Spleen (tissue), 11 donors: ENCODE measurements around the gene FOXP1. TPM values are rescaled to one million over a fixed set of nuclear protein-coding genes. Genes with fewer than 3 reads are reported as not detected.

ENCODE experiments used
- DNase-seq: peaks from one replicate; pipeline ENCODE4 v3.0.0-alpha.2; 2020
- H3K27ac ChIP-seq, 8 donors: fragments of 200-600 bp; sonication (generic) in 7 of 8; 1 replicate in 4 of 8; 2 replicates in 4 of 8; pipeline versions ENCODE4 v1.5.0 to v1.8.0; 2016 to 2021; ENCODE audit warnings: inconsistent platforms in 4 of 8, mild to moderate bottlenecking in 4 of 8, moderate library complexity in 1 of 8
- H3K27me3 ChIP-seq, 7 donors: fragments of 200-600 bp; sonication (generic) in 6 of 7; replicated peaks in 1 of 7; 1 replicate in 4 of 7; 2 replicates in 3 of 7; pipeline versions ENCODE4 v1.5.0 to v1.8.0; 2016 to 2021; ENCODE audit warnings: inconsistent platforms in 3 of 7, mild to moderate bottlenecking in 1 of 7
- H3K36me3 ChIP-seq, 6 donors: fragments of 200-600 bp; sonication (generic) in 5 of 6; 1 replicate in 4 of 6; 2 replicates in 2 of 6; pipeline versions ENCODE4 v1.5.0 to v1.8.0; 2016 to 2021; ENCODE audit warnings: inconsistent platforms in 2 of 6
- H3K4me1 ChIP-seq, 6 donors: fragments of 200-600 bp; sonication (generic) in 5 of 6; 1 replicate in 3 of 6; 2 replicates in 3 of 6; pipeline versions ENCODE4 v1.5.0 to v1.8.0; 2016 to 2021; ENCODE audit warnings: inconsistent platforms in 3 of 6
- H3K4me3 ChIP-seq, 8 donors: fragments of 200-600 bp; sonication (generic) in 7 of 8; 1 replicate in 4 of 8; 2 replicates in 4 of 8; pipeline versions ENCODE4 v1.5.0 to v1.8.0; 2016 to 2021; ENCODE audit warnings: inconsistent platforms in 4 of 8, mild to moderate bottlenecking in 4 of 8, moderate library complexity in 2 of 8
- H3K9me3 ChIP-seq, 8 donors: fragments of 200-600 bp; sonication (generic) in 7 of 8; 1 replicate in 4 of 8; 2 replicates in 4 of 8; pipeline versions ENCODE4 v1.5.0 to v1.8.0; 2016 to 2021; ENCODE audit warnings: inconsistent platforms in 4 of 8
- POLR2A ChIP-seq, 3 donors: fragments of 450-650 bp; IDR thresholded peaks; one replicate each; pipeline ENCODE4 v1.5.1; 2017; ENCODE audit warnings: antibody characterized with exemption in 3 of 3, mild to moderate bottlenecking in 1 of 3
- POLR2AphosphoS5 ChIP-seq, 3 donors: sonication (generic); formaldehyde crosslinking; IDR thresholded peaks; one replicate each; pipeline ENCODE4 v1.5.1; 2017; ENCODE audit warnings: antibody characterized with exemption in 3 of 3
- WGBS, 5 donors: extraction: QIAGEN DNeasy Blood & Tissue Kit in 3 of 5; methylation state at CpG; one replicate each; pipeline versions ENCODE4 v1.1.5 to v1.1.7; 2013 to 2018; 5-methylcytosine and 5-hydroxymethylcytosine counted together
- intact Hi-C: fragments of 100-400 bp; cut with DNase I; formaldehyde crosslinking; loops from one replicate; pipeline ENCODE4 v1.15.0; 2023; ENCODE audit warnings: low total_unique reads
- polyA plus RNA-seq, 3 donors: library from polyadenylated mRNA; stranded (reverse); fragments of 200-250 nt; gene quantifications; one replicate each; pipeline ENCODE4 v1.2.1, GENCODE V29; 2013
- total RNA-seq, 7 donors: library from RNA; depleted of rRNA in 3 of 7; stranded (reverse); fragments of >200 nt in 3 of 7; fragmentation: NEBNext Ultra II Directional in 4 of 7; extraction: Animal tissue kit (Norgen Biotek cat#: 25700) in 4 of 7; gene quantifications; one replicate each; pipeline versions ENCODE4 v1.1.0 to v1.2.1, GENCODE V29; 2016 to 2021
- TF ChIP-seq, protein P1 (sequence below), 11 experiments: fragments of 200-600 bp in 7 of 11; fragments of 450-650 bp in 4 of 11; sonication (generic) in 4 of 11; IDR thresholded peaks in 8 of 11; conservative IDR thresholded peaks in 3 of 11; 1 replicate in 7 of 11; 2 replicates in 4 of 11; pipeline versions ENCODE4 v1.4.0 to v1.8.0; 2016 to 2021; ENCODE audit warnings: antibody characterized with exemption in 11 of 11, inconsistent platforms in 4 of 11, mild to moderate bottlenecking in 1 of 11
- donor health status: healthy with polysubstance abuse.
- donor health status: DM: no; HTN: no; CAD: no; lungs with moderate emphysema.
- donor health status: DM: no; HTN: no; CAD: no.
- donor health status: Bipolar disorder and iron deficiency.
- donor health status: healthy.
- donor health status: DM: no; HTN: no; CAD: no.
- donor health status: DM: yes; HTN: yes; CAD: no.

FOXP1 gene
- total and polyA plus RNA-seq, 10 donors = 11.1 to 202 (median 153) TPM

DNA sequence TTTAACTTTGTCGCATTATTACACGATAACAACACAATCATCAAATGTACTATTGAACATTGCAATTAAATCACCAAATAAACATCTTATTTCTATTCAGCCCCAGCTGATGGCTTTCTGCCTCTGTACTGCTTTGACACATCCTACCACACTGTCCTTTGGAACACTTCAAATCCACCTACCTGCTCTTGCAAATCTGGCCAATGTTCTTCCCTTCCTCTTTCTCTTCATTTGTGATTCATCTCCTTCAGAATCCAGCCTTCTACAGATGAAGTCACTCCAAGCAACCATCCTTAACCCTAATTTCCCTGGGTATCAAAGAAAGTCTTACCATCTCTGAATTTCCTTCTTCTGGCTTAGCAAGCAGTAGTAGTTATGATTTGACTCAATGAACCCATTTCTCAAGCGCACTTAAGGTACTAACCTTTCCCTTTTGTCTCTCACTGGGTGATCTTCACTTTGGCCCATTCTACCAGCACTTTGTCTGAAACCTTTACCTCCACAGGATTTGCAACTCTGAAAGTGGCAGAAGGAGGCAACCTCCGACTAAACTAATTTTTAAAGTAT, 502.9 kb downstream of the FOXP1 start:
- H3K9me3 ChIP-seq = no peaks in the 10 kb centered on the region
- no peaks in the 10 kb centered on the region for H3K27me3 ChIP-seq
- H3K27ac ChIP-seq = no peak overlapping the region
- intact Hi-C loops = no loop called here
- TF ChIP-seq POLR2A (IDR thresholded peaks at IDR 0.05) (no peak), POLR2AphosphoS5 (IDR thresholded peaks at IDR 0.05) (no peak)
- TF ChIP-seq, protein P1, sequence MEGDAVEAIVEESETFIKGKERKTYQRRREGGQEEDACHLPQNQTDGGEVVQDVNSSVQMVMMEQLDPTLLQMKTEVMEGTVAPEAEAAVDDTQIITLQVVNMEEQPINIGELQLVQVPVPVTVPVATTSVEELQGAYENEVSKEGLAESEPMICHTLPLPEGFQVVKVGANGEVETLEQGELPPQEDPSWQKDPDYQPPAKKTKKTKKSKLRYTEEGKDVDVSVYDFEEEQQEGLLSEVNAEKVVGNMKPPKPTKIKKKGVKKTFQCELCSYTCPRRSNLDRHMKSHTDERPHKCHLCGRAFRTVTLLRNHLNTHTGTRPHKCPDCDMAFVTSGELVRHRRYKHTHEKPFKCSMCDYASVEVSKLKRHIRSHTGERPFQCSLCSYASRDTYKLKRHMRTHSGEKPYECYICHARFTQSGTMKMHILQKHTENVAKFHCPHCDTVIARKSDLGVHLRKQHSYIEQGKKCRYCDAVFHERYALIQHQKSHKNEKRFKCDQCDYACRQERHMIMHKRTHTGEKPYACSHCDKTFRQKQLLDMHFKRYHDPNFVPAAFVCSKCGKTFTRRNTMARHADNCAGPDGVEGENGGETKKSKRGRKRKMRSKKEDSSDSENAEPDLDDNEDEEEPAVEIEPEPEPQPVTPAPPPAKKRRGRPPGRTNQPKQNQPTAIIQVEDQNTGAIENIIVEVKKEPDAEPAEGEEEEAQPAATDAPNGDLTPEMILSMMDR (IDR thresholded peaks at IDR 0.05 in 8 of 11, conservative IDR thresholded peaks at IDR 0.05 in 3 of 11) = no peak
- 82 to 92% (median 87%) methylated on average over 4 of the region's 4 CpGs for WGBS, 5 donors
- H3K36me3 ChIP-seq = no peaks in the 10 kb centered on the region
- H3K4me3 ChIP-seq = no peak overlapping the region
- peaks cover 14 to 94% (median 69%) of the 10 kb centered on the region in 6 donors for H3K4me1 ChIP-seq
- DNase-seq = no peak

DNA sequence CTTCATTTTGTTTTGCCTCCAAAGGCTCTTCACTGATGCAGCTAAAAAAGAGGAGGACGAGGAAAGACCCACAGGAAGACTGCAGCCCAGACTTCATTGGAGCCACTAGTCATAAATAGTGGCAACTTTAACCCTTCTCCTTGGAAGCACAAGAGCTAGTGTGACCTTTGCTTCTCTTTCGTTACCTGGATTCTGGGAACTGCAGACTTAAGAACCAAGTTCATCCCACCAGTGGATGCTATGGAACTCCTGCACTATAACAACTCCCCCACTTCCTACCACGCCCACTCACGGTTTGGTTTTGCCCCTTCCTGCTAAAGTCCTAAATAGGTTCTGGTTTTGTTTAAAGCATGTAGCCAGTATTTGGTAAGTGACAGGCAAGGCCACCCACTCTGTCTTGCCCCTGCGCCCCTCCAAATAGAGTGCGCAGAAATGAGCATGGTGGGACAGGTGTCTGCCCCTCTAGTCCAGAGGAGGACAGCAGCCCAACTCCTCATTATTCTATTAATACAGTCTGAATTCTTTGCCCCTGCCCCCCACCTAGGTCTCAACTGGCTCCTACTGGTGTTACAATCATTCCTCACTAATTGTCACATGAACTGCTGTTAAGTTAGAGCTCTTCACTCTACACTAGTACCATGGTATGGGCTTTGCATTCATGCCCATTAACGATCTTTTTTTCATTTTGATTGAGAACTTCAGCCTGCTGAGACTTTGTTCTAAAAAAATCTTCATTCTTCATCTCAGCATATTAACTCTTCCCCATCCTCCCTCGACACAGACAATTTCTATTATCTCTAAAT, 504.6 kb downstream of the FOXP1 start:
- no peak for DNase-seq
- Histone ChIP-seq H3K9me3 (no peaks in the 10 kb centered on the region), H3K36me3 (peaks cover 0 to 8% (median 0%) of the 10 kb centered on the region in 6 donors), H3K27me3 (no peaks in the 10 kb centered on the region), H3K27ac (peak overlapping the region in 2 of 8 donors; percentile 8 to 55), H3K4me3 (no peak overlapping the region), H3K4me1 (peaks cover 14 to 96% (median 66%) of the 10 kb centered on the region in 6 donors)
- TF ChIP-seq POLR2AphosphoS5 (IDR thresholded peaks at IDR 0.05) = no peak
- TF ChIP-seq POLR2A (IDR thresholded peaks at IDR 0.05) = no peak
- TF ChIP-seq, protein P1 (IDR thresholded peaks at IDR 0.05 in 8 of 11, conservative IDR thresholded peaks at IDR 0.05 in 3 of 11) = no peak
- WGBS, 5 donors = 77 to 84% (median 78%) methylated on average over 8 of the region's 8 CpGs
- intact Hi-C loops = loop anchor here (10.0 kb wide), 1 partner anchor 46 kb away; no protein-coding TSS in a partner anchor

DNA sequence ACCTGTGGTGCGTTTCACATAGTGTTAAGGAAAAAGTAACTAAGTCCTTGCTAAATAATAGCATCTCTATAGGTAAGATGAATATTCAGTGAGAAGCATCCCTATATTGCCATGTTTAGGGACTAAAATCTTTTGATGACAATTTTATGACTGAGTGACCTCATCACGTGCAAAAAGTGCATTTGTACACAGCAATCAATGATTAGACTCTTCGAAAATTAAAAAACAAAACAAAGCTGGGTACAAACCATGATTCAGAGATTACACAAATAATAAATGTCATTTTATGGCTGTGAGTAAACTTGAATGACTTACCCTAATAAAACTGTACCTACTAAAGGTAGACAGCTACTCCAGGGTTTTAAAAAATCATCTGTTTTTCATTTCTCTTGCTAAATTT, 505.3 kb downstream of the FOXP1 start:
- no peaks in the 10 kb centered on the region for H3K27me3 ChIP-seq
- WGBS, 5 donors = 93 to 95% (median 94%) methylated on average over 3 of the region's 3 CpGs
- DNase-seq = no peak
- intact Hi-C loops = loop anchor here (10.0 kb wide), 1 partner anchor 47 kb away; no protein-coding TSS in a partner anchor
- H3K9me3 ChIP-seq = no peaks in the 10 kb centered on the region
- peak overlapping the region in 2 of 8 donors; percentile 8 to 55 for H3K27ac ChIP-seq
- TF ChIP-seq, protein P1 (IDR thresholded peaks at IDR 0.05 in 8 of 11, conservative IDR thresholded peaks at IDR 0.05 in 3 of 11) = no peak
- no peak for TF ChIP-seq POLR2A (IDR thresholded peaks at IDR 0.05)
- no peak for TF ChIP-seq POLR2AphosphoS5 (IDR thresholded peaks at IDR 0.05)
- H3K4me3 ChIP-seq = no peak overlapping the region
- H3K4me1 ChIP-seq = peaks cover 14 to 96% (median 64%) of the 10 kb centered on the region in 6 donors
- peaks cover 0 to 12% (median 0%) of the 10 kb centered on the region in 6 donors for H3K36me3 ChIP-seq

DNA sequence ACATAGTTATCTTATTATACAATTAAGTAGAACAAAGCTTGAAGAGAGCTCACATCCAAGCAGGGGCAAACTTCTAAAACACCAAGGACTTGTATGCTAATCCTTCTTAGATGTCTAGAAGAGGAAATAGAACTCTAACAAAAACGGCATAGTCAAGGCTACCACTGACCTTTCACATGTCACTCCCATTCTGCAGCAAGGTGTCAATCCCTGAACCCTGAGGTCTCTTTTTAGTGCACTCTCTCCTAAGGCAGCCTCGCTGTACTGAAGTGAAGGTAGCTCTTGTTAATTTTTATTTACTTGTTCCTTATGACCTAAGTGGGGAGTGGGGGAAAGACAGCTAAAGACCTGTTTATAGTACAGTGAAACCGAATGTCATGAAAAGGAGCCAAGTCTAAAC, 506.5 kb downstream of the FOXP1 start:
- H3K27ac ChIP-seq = peak overlapping the region in 3 of 8 donors; percentile 0 to 39 (median 22)

More for the DNA sequence above, 506.5 kb downstream of the FOXP1 start:
- H3K36me3 ChIP-seq = peaks cover 0 to 12% (median 0%) of the 10 kb centered on the region in 6 donors
- DNase-seq = no peak
- WGBS, 5 donors = 62 to 70% (median 68%) methylated on average over 3 of the region's 3 CpGs
- TF ChIP-seq POLR2A (IDR thresholded peaks at IDR 0.05) = no peak
- TF ChIP-seq, protein P1 (IDR thresholded peaks at IDR 0.05 in 8 of 11, conservative IDR thresholded peaks at IDR 0.05 in 3 of 11) = no peak
- no peak for TF ChIP-seq POLR2AphosphoS5 (IDR thresholded peaks at IDR 0.05)
- H3K4me3 ChIP-seq = no peak overlapping the region
- no peaks in the 10 kb centered on the region for H3K27me3 ChIP-seq
- peaks cover 14 to 100% (median 72%) of the 10 kb centered on the region in 6 donors for H3K4me1 ChIP-seq
- no peaks in the 10 kb centered on the region for H3K9me3 ChIP-seq
- intact Hi-C loops = loop anchor here (10.0 kb wide), 1 partner anchor 48 kb away; no protein-coding TSS in a partner anchor
